OCI-LY3 (cell line): Measurements from ENCODE around the gene ADAMTS19.

Source experiments
- CTCF ChIP-seq: fragments of 200-600, 300-600 bp; sonication (generic); IDR thresholded peaks from 2 replicates; pipeline ENCODE4 v1.5.1; 2014; ENCODE audit warnings: antibody characterized with exemption, low read length, low read depth
- EZH2phosphoT487 ChIP-seq: fragments of 200-600 bp; shearing (Covaris generic); IDR thresholded peaks from 2 replicates; pipeline ENCODE4 v1.6.1; 2018; ENCODE audit warnings: antibody characterized with exemption, mixed run types, low read depth

- no peak for TF ChIP-seq CTCF
- no peak for TF ChIP-seq EZH2phosphoT487
Measured at GRCh38 chr5:129511291-129511690, 51.2 kb downstream of the ADAMTS19 start.
